Ovary (tissue), 9 donors: ENCODE results near the gene PPM1H. TPM values are rescaled to one million over a fixed set of nuclear protein-coding genes. Genes with fewer than 3 reads are reported as not detected.

Experiments
- DNase-seq, 5 donors: peaks; one replicate each; pipeline ENCODE4 v3.0.0-alpha.2; 2019 to 2020
- H3K27ac ChIP-seq, 2 donors: fragments of 200-600 bp; one replicate each; pipeline versions ENCODE4 v1.5.1 to v1.8.0; 2019 to 2022
- H3K27me3 ChIP-seq: fragments of 200-600 bp; one replicate; pipeline ENCODE4 v1.8.0; 2022
- H3K36me3 ChIP-seq: fragments of 200-600 bp; sonication (generic); one replicate; pipeline ENCODE4 v1.5.1; 2019
- H3K4me1 ChIP-seq: one replicate; pipeline ENCODE4 v1.8.1; 2013; ENCODE audit warnings: mild to moderate bottlenecking, moderate library complexity; ENCODE audit not compliant: insufficient read depth
- H3K4me3 ChIP-seq: fragments of 200-600 bp; sonication (generic); one replicate; pipeline ENCODE4 v1.5.1; 2017
- H3K9me3 ChIP-seq, 2 donors: fragments of 200-600 bp in 1 of 2; sonication (generic) in 1 of 2; one replicate each; pipeline versions ENCODE4 v1.5.1 to v1.8.1; 2013 to 2019; ENCODE audit warnings: mild to moderate bottlenecking in 1 of 2, moderate library complexity in 1 of 2
- EP300 ChIP-seq: sonication (generic); formaldehyde crosslinking; IDR thresholded peaks from one replicate; pipeline ENCODE4 v1.6.1; 2017; ENCODE audit warnings: antibody characterized with exemption
- POLR2A ChIP-seq: fragments of 450-650 bp; IDR thresholded peaks from one replicate; pipeline ENCODE4 v1.6.1; 2017; ENCODE audit warnings: antibody characterized with exemption, mild to moderate bottlenecking, moderate library complexity
- WGBS, 3 donors: extraction: QIAGEN DNeasy Blood & Tissue Kit in 1 of 3; methylation state at CpG; one replicate each; pipeline versions ENCODE4 v1.1.5 to v1.1.7; 2013 to 2017; 5-methylcytosine and 5-hydroxymethylcytosine counted together
- intact Hi-C, 4 donors: fragments of 100-400 bp; cut with DNase I; formaldehyde crosslinking; loops; one replicate each; pipeline versions ENCODE4 v1.11.0 to v1.15.1; 2022 to 2023
- polyA plus RNA-seq, 2 donors: library from polyadenylated mRNA; stranded (reverse); fragments of 200-250 nt in 1 of 2; fragments of 350-450 nt in 1 of 2; fragmentation: Illumina TruSeq in 1 of 2; extraction: RNeasy Lipid Tissue Mini Kit (QIAGEN cat#74804) in 1 of 2; gene quantifications; one replicate each; pipeline ENCODE4 v1.2.3, GENCODE V29; 2013 to 2014
- total RNA-seq, 7 donors: library from RNA; depleted of rRNA in 2 of 7; stranded (reverse); fragments of >200 nt in 2 of 7; fragmentation: NEBNext Ultra II Directional in 3 of 7; extraction: Animal tissue kit (Norgen Biotek cat#: 25700) in 3 of 7; gene quantifications; one replicate each; pipeline versions ENCODE4 v1.1.0 to v1.2.4, GENCODE V29; 2016 to 2023
- TF ChIP-seq, protein P1 (sequence below), 3 donors: fragments of 450-650 bp in 2 of 3; fragments of 200-600 bp in 1 of 3; IDR thresholded peaks; one replicate each; pipeline versions ENCODE4 v1.5.1 to v1.8.0; 2016 to 2022; ENCODE audit warnings: antibody characterized with exemption in 3 of 3, mild to moderate bottlenecking in 1 of 3
- donor health status: DM: no; HTN: no; CAD: no; lungs with moderate emphysema.
- donor health status: DM: no; HTN: no; CAD: no.
- donor health status: Bipolar disorder and iron deficiency.
- donor health status: DM: yes; HTN: yes; CAD: no.
- donor health status: DM: no; HTN: no; CAD: no.
- donor health status: DM: yes; HTN: yes; CAD: no.

Gene PPM1H
- total and polyA plus RNA-seq, 9 donors = 1.6 to 45.4 (median 12.0) TPM

DNA sequence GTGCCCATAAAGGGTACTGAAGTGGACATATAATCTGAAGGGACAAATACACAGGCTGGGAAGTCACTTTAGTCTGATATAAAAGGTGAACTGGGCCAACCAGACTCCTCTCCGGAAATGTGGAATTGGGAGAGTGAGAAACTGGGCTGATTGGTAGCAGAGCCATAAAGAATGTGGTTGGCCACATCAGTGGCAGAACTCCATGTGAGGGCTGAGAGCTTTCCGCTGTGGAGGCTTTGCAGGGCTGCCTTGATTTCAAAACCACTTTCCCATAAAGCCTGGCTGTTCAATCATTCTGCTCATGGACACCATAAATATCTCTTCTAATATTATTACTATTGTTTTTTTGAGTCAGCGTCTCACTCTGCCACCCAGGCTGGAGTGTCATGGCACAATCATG is 248.0 kb downstream of the PPM1H start:
- DNase-seq = no peak
- TF ChIP-seq, protein P1, sequence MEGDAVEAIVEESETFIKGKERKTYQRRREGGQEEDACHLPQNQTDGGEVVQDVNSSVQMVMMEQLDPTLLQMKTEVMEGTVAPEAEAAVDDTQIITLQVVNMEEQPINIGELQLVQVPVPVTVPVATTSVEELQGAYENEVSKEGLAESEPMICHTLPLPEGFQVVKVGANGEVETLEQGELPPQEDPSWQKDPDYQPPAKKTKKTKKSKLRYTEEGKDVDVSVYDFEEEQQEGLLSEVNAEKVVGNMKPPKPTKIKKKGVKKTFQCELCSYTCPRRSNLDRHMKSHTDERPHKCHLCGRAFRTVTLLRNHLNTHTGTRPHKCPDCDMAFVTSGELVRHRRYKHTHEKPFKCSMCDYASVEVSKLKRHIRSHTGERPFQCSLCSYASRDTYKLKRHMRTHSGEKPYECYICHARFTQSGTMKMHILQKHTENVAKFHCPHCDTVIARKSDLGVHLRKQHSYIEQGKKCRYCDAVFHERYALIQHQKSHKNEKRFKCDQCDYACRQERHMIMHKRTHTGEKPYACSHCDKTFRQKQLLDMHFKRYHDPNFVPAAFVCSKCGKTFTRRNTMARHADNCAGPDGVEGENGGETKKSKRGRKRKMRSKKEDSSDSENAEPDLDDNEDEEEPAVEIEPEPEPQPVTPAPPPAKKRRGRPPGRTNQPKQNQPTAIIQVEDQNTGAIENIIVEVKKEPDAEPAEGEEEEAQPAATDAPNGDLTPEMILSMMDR (IDR thresholded peaks at IDR 0.05) = no peak
- no peak for TF ChIP-seq POLR2A
- TF ChIP-seq EP300 = no peak
- Histone ChIP-seq H3K27ac (no peak overlapping the region), H3K9me3 (no peaks in the 10 kb centered on the region), H3K36me3 (no peaks in the 10 kb centered on the region), H3K4me3 (no peak overlapping the region), H3K4me1 (peaks cover 2% of the 10 kb centered on the region), H3K27me3 (no peaks in the 10 kb centered on the region)
- 63 to 86% (median 77%) methylated on average over 3 of the region's 3 CpGs for WGBS, 3 donors
- intact Hi-C loops = no loop called here

- peak; percentile 58 to 84 (median 75) for DNase-seq
- H3K4me1 ChIP-seq = peaks cover 2% of the 10 kb centered on the region
- no peaks in the 10 kb centered on the region for H3K36me3 ChIP-seq
- intact Hi-C loops = no loop called here
- no peak overlapping the region for H3K4me3 ChIP-seq
- no peaks in the 10 kb centered on the region for H3K27me3 ChIP-seq
- TF ChIP-seq EP300 (no peak), POLR2A (no peak)
- TF ChIP-seq, protein P1 (IDR thresholded peaks at IDR 0.05) = no peak
- 49 to 62% (median 61%) methylated on average over 7 of the region's 7 CpGs for WGBS, 3 donors
- H3K9me3 ChIP-seq = no peaks in the 10 kb centered on the region
- peak overlapping the region; percentile 48 to 77 for H3K27ac ChIP-seq
These were observed 250.2 kb downstream of the PPM1H start for GRCh38 chr12:62684570-62685295.

GRCh38 chr12:62683776-62684569 is 251.0 kb downstream of the PPM1H start:
- peak; percentile 59 to 79 (median 64) for DNase-seq
- peak overlapping the region; percentile 48 to 77 for H3K27ac ChIP-seq
- WGBS, 3 donors = 11 to 22% (median 18%) methylated on average over 7 of the region's 7 CpGs
- no peaks in the 10 kb centered on the region for H3K36me3 ChIP-seq
- no peaks in the 10 kb centered on the region for H3K9me3 ChIP-seq
- H3K4me1 ChIP-seq = peaks cover 2% of the 10 kb centered on the region
- H3K4me3 ChIP-seq = no peak overlapping the region
- no peaks in the 10 kb centered on the region for H3K27me3 ChIP-seq
- intact Hi-C loops = no loop called here
- TF ChIP-seq EP300 = no peak
- no peak for TF ChIP-seq POLR2A
- TF ChIP-seq, protein P1 (IDR thresholded peaks at IDR 0.05) = no peak

GRCh38 chr12:62681306-62681705 is 253.6 kb downstream of the PPM1H start:
- Histone ChIP-seq H3K4me3 (no peak overlapping the region), H3K27ac (no peak overlapping the region), H3K4me1 (peaks cover 2% of the 10 kb centered on the region), H3K9me3 (peaks cover 0 to 5% of the 10 kb centered on the region in 2 donors), H3K27me3 (no peaks in the 10 kb centered on the region), H3K36me3 (no peaks in the 10 kb centered on the region)
- no peak for DNase-seq
- TF ChIP-seq EP300 (no peak), POLR2A (no peak)
- TF ChIP-seq, protein P1 (IDR thresholded peaks at IDR 0.05) = no peak
- intact Hi-C loops = no loop called here
- WGBS, 3 donors = 84 to 87% (median 85%) methylated on average over 4 of the region's 4 CpGs
